ENCODE results near the gene KBTBD4.

GRCh38 chr11:47593492-47593933 is 14.7 kb upstream of the KBTBD4 start:
- TF ChIP-seq, protein P1, sequence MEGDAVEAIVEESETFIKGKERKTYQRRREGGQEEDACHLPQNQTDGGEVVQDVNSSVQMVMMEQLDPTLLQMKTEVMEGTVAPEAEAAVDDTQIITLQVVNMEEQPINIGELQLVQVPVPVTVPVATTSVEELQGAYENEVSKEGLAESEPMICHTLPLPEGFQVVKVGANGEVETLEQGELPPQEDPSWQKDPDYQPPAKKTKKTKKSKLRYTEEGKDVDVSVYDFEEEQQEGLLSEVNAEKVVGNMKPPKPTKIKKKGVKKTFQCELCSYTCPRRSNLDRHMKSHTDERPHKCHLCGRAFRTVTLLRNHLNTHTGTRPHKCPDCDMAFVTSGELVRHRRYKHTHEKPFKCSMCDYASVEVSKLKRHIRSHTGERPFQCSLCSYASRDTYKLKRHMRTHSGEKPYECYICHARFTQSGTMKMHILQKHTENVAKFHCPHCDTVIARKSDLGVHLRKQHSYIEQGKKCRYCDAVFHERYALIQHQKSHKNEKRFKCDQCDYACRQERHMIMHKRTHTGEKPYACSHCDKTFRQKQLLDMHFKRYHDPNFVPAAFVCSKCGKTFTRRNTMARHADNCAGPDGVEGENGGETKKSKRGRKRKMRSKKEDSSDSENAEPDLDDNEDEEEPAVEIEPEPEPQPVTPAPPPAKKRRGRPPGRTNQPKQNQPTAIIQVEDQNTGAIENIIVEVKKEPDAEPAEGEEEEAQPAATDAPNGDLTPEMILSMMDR (IDR thresholded peaks at IDR 0.05): no peak
- no peak for TF ChIP-seq POLR2A (IDR thresholded peaks at IDR 0.05)
